ENCODE measurements around the gene DTYMK.

GRCh38 chr2:241648453-241648852 lies 38.2 kb downstream of the DTYMK start:
- TF ChIP-seq CTCF (IDR thresholded peaks at IDR 0.05), result no peak
- no peak for TF ChIP-seq POLR2AphosphoS5 (IDR thresholded peaks at IDR 0.05)
- no peak for TF ChIP-seq POLR2A (IDR thresholded peaks at IDR 0.05)

Data from gastroesophageal sphincter (tissue), 3 donors.